Measurements from ENCODE around the gene FEZF2.

DNA sequence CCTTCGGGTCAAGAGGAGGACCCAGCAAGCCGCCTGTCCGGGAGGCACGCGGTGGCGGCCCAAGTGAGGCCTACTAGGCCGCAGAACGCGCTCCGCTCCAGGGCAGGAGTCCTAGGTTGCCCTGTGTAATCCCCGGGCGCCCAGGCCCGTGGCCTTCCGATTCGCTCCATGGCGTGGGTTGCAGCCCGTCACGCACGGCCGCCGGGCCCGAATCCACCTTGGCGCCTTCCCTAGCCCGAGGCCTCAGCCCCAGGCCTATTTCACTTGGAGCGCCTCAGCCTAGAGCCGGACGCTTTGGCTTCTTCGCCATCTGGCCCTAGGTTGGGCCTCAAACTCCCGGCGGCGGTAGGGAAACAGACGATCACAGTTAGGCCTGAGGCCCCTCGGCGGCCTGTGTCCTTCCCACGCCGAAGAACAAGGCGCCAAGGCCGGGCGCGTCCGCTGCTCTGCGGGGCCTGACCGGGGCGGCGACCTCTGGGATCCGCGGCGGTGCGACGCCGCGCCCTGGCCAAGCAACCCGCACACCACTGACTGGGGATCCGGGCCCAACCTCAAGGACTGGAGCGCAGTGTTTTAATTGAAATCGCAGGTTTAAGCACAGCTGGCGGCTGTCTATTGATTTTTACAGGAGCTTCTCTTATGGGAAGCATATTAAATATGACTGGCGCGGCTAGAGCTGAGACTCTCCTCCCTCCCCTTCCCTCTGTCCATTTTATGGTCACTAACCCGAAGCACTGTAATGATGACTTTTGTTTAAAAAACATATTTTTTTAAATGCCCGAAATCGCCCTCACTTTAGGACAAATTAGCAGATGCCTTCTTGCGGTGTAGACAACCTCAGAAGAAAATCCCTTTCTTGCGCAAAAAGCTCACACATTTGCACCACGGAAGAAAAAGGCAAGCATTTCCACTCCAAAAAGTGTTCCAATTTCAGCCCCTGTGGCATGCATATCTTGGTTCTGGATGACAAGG is 3.8 kb upstream of the FEZF2 start:
- no peak for TF ChIP-seq POLR2AphosphoS5 (IDR thresholded peaks at IDR 0.05)
- TF ChIP-seq POLR2A (IDR thresholded peaks at IDR 0.05): no peak
